Measurements from ENCODE around the gene KCNMB1.

- TF ChIP-seq CTCF (IDR thresholded peaks at IDR 0.05; ENCODE audit: poor library complexity, severe bottlenecking) (no peak), SMC3 (conservative IDR thresholded peaks at IDR 0.05; ENCODE audit: poor library complexity) (no peak)
Measured at GRCh38 chr5:170416526-170416925, 27.4 kb upstream of the KCNMB1 start.
